Body of pancreas (tissue), 4 donors: ENCODE results near the gene RAB13. TPM values are rescaled to one million over a fixed set of nuclear protein-coding genes. Genes with fewer than 3 reads are reported as not detected.

Source experiments
- ATAC-seq: fragments of 150-250 bp; one replicate; pipeline ENCODE4 v1.9.1; 2016
- DNase-seq, 4 donors: peaks; one replicate each; pipeline ENCODE4 v3.0.0-alpha.2; 2019
- H3K27ac ChIP-seq, 4 donors: fragments of 200-600 bp; sonication (generic); 1 replicate in 3 of 4; 2 replicates in 1 of 4; pipeline versions ENCODE4 v1.5.1 to v1.6.1; 2016 to 2019; ENCODE audit warnings: mild to moderate bottlenecking in 1 of 4, mixed read lengths in 1 of 4, moderate library complexity in 1 of 4
- H3K27me3 ChIP-seq, 2 donors: fragments of 200-600 bp; sonication (generic); one replicate each; pipeline ENCODE4 v1.6.0; 2016; ENCODE audit warnings: mild to moderate bottlenecking in 1 of 2
- H3K36me3 ChIP-seq, 2 donors: fragments of 200-600 bp; sonication (generic); replicated peaks in 1 of 2; 2 replicates each; pipeline ENCODE4 v1.5.1; 2016; ENCODE audit warnings: low read depth in 2 of 2; ENCODE audit not compliant: insufficient read depth in 1 of 2
- H3K4me1 ChIP-seq: fragments of 200-600 bp; sonication (generic); one replicate; pipeline ENCODE4 v1.6.0; 2016
- H3K4me3 ChIP-seq, 2 donors: fragments of 200-600 bp; sonication (generic); 1 replicate in 1 of 2; 2 replicates in 1 of 2; pipeline ENCODE4 v1.5.1; 2016 to 2019
- H3K9me3 ChIP-seq, 3 donors: fragments of 200-600 bp; sonication (generic); 1 replicate in 2 of 3; 2 replicates in 1 of 3; pipeline ENCODE4 v1.5.1; 2016
- POLR2A ChIP-seq, 3 donors: fragments of 450-650 bp; IDR thresholded peaks; one replicate each; pipeline ENCODE4 v1.6.1; 2016; ENCODE audit warnings: antibody characterized with exemption in 3 of 3, mild to moderate bottlenecking in 2 of 3
- whole genome bisulfite sequencing, 2 donors: methylation state at CpG; one replicate each; pipeline ENCODE4 v1.1.5; 2017; 5-methylcytosine and 5-hydroxymethylcytosine counted together
- intact Hi-C: fragments of 100-400 bp; cut with DNase I; formaldehyde crosslinking; loops from one replicate; pipeline ENCODE4 v1.15.1; 2023
- microRNA-seq, 2 donors: library from miRNA; unstranded; fragments of <30 nt; microRNA quantifications; one replicate each; pipeline ENCODE4, GENCODE V29; 2016; ENCODE audit warnings: borderline number of aligned reads in 2 of 2, borderline replicate concordance in 2 of 2
- small RNA-seq: library from RNA; depleted of rRNA; stranded (forward); fragments of <200 nt; gene quantifications from one replicate; pipeline ENCODE3, GENCODE V24; 2016
- total RNA-seq, 2 donors: library from RNA; depleted of rRNA; stranded (reverse); fragments of >200 nt; gene quantifications; one replicate each; pipeline ENCODE4 v1.1.0, GENCODE V29; 2016
- TF ChIP-seq, protein P1 (sequence below), 7 experiments: fragments of 450-650 bp in 4 of 7; fragments of 200-600 bp in 3 of 7; sonication (generic) in 3 of 7; IDR thresholded peaks; one replicate each; pipeline ENCODE4 v1.5.1; 2016 to 2019; ENCODE audit warnings: antibody characterized with exemption in 7 of 7

Gene RAB13
- total RNA-seq, 2 donors from 2014 or later = 16.2 to 29.6 TPM

DNA sequence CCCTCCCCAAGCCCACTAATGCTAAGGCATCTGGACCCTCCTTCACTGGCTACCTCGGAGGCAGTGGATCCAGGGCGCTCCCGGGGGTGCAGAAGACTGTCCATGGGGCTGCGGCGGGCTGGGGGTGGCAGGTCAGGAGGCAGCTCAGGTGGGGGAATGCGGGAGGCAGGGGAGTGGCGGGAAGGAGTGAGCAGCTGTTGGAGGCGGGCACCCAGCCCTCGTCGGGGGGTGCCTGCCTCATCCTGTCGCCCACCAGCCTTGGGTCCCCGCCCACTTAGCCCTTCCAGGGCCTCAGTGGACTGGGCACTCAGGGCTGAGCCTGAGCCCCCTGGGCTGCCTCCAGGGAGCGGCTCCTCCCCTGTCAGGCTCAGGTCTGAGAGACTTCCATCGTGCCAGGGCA, 52.7 kb downstream of the RAB13 start:
- Histone ChIP-seq H3K27ac (no peak overlapping the region), H3K27me3 (no peaks in the 10 kb centered on the region), H3K4me1 (no peaks in the 10 kb centered on the region), H3K9me3 (no peaks in the 10 kb centered on the region), H3K4me3 (no peak overlapping the region), H3K36me3 (peaks cover 5 to 30% of the 10 kb centered on the region in 2 donors)
- DNase-seq (no peak), ATAC-seq (no peak)
- intact Hi-C loops = no loop called here
- WGBS, 2 donors = 89% methylated on average over 14 of the region's 14 CpGs; no CpG with 5 or more reads in 1 of the 2 donors
- no peak for TF ChIP-seq POLR2A (IDR thresholded peaks at IDR 0.05)
- TF ChIP-seq, protein P1, sequence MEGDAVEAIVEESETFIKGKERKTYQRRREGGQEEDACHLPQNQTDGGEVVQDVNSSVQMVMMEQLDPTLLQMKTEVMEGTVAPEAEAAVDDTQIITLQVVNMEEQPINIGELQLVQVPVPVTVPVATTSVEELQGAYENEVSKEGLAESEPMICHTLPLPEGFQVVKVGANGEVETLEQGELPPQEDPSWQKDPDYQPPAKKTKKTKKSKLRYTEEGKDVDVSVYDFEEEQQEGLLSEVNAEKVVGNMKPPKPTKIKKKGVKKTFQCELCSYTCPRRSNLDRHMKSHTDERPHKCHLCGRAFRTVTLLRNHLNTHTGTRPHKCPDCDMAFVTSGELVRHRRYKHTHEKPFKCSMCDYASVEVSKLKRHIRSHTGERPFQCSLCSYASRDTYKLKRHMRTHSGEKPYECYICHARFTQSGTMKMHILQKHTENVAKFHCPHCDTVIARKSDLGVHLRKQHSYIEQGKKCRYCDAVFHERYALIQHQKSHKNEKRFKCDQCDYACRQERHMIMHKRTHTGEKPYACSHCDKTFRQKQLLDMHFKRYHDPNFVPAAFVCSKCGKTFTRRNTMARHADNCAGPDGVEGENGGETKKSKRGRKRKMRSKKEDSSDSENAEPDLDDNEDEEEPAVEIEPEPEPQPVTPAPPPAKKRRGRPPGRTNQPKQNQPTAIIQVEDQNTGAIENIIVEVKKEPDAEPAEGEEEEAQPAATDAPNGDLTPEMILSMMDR (IDR thresholded peaks at IDR 0.05) = no peak

DNA sequence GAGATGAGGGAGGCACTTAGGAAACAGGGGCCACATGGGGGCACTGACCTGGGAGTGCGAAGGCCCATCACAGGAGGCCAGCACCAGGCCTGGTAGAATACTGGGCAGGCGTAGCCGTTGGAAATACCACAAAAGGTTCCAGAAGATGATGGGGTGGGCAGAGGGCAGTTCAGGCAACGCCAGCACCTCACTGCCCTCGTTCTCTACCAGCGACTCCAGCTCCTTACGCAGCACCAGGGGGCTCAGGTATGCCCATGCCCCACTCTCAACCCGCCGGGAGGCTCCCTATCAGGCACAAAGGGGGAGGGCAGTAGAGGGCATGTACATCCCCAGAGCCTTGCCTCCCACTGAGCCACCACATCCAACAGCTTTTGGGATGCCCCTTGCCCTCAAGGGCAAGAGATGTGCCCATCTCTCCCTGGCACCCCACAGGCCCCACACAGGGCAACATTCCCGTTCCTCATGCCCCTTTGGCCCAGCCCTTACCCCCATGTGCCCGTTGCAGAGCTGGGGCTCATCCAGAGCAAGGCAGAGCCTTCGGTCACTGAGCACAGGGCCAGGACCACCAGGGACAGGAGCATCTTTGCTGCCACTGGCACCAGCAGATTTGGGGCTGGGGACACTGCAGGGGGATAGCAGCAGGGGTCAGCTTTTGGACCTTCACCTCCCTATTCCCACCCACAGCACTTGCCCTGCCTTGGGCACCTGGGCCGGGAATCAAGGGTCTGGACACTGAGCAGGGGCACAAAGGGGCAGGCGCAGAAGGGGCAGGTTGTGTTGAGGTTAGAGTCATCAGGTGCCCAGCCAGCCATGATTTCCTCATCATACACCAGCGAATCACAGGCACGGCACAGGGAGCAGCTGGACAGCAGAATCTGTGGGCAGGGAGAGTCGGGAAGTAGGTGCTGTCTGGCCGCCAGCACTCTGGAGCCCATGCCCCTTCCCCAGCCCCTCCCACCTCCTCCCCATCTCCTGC, 53.7 kb downstream of the RAB13 start:
- ATAC-seq (no peak), DNase-seq (no peak)
- TF ChIP-seq, protein P1 (IDR thresholded peaks at IDR 0.05) = no peak
- TF ChIP-seq POLR2A (IDR thresholded peaks at IDR 0.05) = no peak
- Histone ChIP-seq H3K9me3 (no peaks in the 10 kb centered on the region), H3K4me1 (no peaks in the 10 kb centered on the region), H3K27me3 (no peaks in the 10 kb centered on the region), H3K27ac (no peak overlapping the region), H3K36me3 (peaks cover 5 to 28% of the 10 kb centered on the region in 2 donors), H3K4me3 (no peak overlapping the region)
- intact Hi-C loops = no loop called here
- WGBS, 2 donors = 94 to 96% methylated on average over 6 to 18 of the region's 18 CpGs

Small RNA genes within 50 kb of the gene (microRNA-seq; reads per million reads assigned to microRNA genes)
- gene MIR6737 = 0 reads per million in 2 donors

Small RNA genes within 50 kb of the gene (small RNA-seq; reads per million reads assigned to genes)
- gene MIR6737 = not detected

Other genes starting within 250 kb of the RAB13 start
- gene SLC27A3, start 210.9 kb downstream of the RAB13 start, total RNA-seq = 10 to 100 TPM; 15.0 to 21.1 TPM
- gene GATAD2B, start 63.4 kb downstream of the RAB13 start, total RNA-seq = 10 to 100 TPM in 1 of 2 donors, 1 to 10 TPM in 1; 7.8 to 12.5 TPM
- 10 to 100 TPM; 33.2 to 54.7 TPM for gene DENND4B, start 39.6 kb downstream of the RAB13 start, total RNA-seq
- gene CRTC2, start 27.7 kb downstream of the RAB13 start, total RNA-seq = 10 to 100 TPM; 15.2 to 15.8 TPM
- gene SLC39A1, start 22.8 kb downstream of the RAB13 start, total RNA-seq = 10 to 100 TPM; 30.7 to 35.5 TPM
- 10 to 100 TPM in 1 of 2 donors, under 1 TPM in 1; 0.66 to 14.0 TPM for gene CREB3L4, start 18.4 kb downstream of the RAB13 start, total RNA-seq
- gene JTB, start 8.7 kb downstream of the RAB13 start, total RNA-seq = 100 to 1,000 TPM; 151 to 177 TPM
- gene RPS27, start 4.4 kb upstream of the RAB13 start, total RNA-seq = 100 to 1,000 TPM; 538 to 734 TPM
- gene NUP210L, start 168.7 kb upstream of the RAB13 start, total RNA-seq = not detected
- 100 to 1,000 TPM in 1 of 2 donors, 10 to 100 TPM in 1; 74.2 to 131 TPM for gene TPM3, start 205.8 kb upstream of the RAB13 start, total RNA-seq
- not detected for gene CFAP141, start 220.0 kb upstream of the RAB13 start, total RNA-seq
- 10 to 100 TPM; 38.1 to 50.1 TPM for gene UBAP2L, start 234.6 kb upstream of the RAB13 start, total RNA-seq